Measurements from ENCODE around the gene ALDH1L1.

Gene ALDH1L1

DNA sequence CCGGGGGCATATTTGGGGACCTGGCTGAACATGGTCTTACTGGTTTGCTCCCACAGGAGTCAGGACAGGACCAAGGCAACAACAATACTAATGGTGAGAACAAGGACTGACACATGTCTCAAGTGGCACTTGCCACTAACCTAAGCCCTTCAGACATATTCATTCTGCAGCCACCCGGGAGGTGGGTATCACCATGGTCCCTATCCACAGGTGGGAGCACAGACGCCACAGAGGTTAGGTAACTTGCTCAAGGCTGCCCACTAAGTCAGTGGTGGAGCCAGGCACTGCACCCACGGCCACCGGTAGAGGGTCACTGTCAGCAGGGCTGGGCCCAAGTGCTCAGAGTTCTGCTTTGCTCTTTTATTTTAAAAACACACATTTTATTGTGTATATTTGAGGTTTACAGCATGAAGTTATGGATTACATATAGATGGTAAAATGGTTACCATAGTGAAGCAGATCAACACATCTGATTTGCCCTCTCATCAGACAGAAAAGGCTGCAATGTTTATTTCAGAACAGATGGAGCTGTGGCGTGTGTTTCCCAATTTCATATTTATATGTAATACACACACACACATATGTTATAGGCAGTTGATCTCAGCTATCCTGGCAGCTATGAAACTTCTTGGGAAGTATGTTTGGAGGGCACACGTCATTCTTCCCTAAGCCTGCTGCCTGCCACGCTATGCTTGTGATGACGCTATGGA is 66.5 kb downstream of the ALDH1L1 start:
- ChIA-PET CTCF (interaction anchor here (0.6 to 1.1 kb wide), 2 partner anchors 10 to 191 kb away, joined by 3 read pairs; no protein-coding TSS in a partner anchor), POLR2A (no interaction called here)
- WGBS (ENCODE audit: insufficient coverage), result 79% methylated on average over 6 of the region's 9 CpGs

DNA sequence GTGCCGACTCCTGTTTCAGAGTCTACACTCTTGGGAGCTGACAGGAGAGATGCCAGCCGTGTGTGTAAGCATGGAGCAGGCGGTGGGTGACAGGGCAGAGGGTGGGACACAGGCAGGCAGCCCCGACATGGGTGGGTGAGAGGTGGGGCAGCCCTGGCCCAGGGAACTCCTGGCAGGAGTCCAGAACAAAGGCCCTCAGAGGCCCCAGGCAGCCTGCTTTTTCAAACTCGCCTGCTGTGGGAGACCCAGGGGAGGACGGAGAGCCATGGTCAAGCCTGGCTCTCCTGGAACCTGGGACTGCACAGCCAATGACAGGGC is 67.2 kb downstream of the ALDH1L1 start:
- Histone ChIP-seq H3K4me1 (ENCODE audit: control extremely low read depth in 1 of 4, control insufficient read depth in 4 of 4, insufficient read depth in 4 of 4, low read length in 3 of 4) (no peaks in the 10 kb centered on the region), H3K4me3 (ENCODE audit: control insufficient read depth in 1 of 7, extremely low read depth in 1 of 7, insufficient read depth in 4 of 7, low read depth in 2 of 7, low read length in 6 of 7) (no peak overlapping the region), H3K27ac (ENCODE audit: insufficient read depth in 1 of 2, low read depth in 1 of 2, low read length in 2 of 2, poor library complexity in 1 of 2, severe bottlenecking in 2 of 2) (no peak overlapping the region), H3K9me3 (ENCODE audit: control extremely low read depth in 1 of 5, control insufficient read depth in 4 of 5, insufficient read depth in 2 of 5, low read depth in 1 of 5, low read length in 4 of 5) (no peaks in the 10 kb centered on the region), H3K36me3 (ENCODE audit: control insufficient read depth in 4 of 4, insufficient read depth in 4 of 4, low read length in 3 of 4) (no peaks in the 10 kb centered on the region), H3K27me3 (replicated peaks in 2 of 5; ENCODE audit: control insufficient read depth in 4 of 5, insufficient read depth in 5 of 5, low read length in 4 of 5) (no peaks in the 10 kb centered on the region)
- CTCF ChIA-PET, result interaction anchor here (0.6 to 1.1 kb wide), 3 partner anchors 9 to 190 kb away, joined by 3 read pairs; no protein-coding TSS in a partner anchor
- 100% methylated on average over 3 of the region's 6 CpGs for WGBS (ENCODE audit: insufficient coverage)
- no peak for DNase-seq
- POLR2A ChIA-PET, result no interaction called here

More for the DNA sequence above, 66.5 kb downstream of the ALDH1L1 start:
- Histone ChIP-seq H3K9me3 (ENCODE audit: control extremely low read depth in 1 of 5, control insufficient read depth in 4 of 5, insufficient read depth in 2 of 5, low read depth in 1 of 5, low read length in 4 of 5) (no peaks in the 10 kb centered on the region), H3K36me3 (ENCODE audit: control insufficient read depth in 4 of 4, insufficient read depth in 4 of 4, low read length in 3 of 4) (no peaks in the 10 kb centered on the region), H3K4me3 (ENCODE audit: control insufficient read depth in 1 of 7, extremely low read depth in 1 of 7, insufficient read depth in 4 of 7, low read depth in 2 of 7, low read length in 6 of 7) (no peak overlapping the region), H3K27me3 (replicated peaks in 2 of 5; ENCODE audit: control insufficient read depth in 4 of 5, insufficient read depth in 5 of 5, low read length in 4 of 5) (no peaks in the 10 kb centered on the region), H3K4me1 (ENCODE audit: control extremely low read depth in 1 of 4, control insufficient read depth in 4 of 4, insufficient read depth in 4 of 4, low read length in 3 of 4) (no peaks in the 10 kb centered on the region), H3K27ac (ENCODE audit: insufficient read depth in 1 of 2, low read depth in 1 of 2, low read length in 2 of 2, poor library complexity in 1 of 2, severe bottlenecking in 2 of 2) (no peak overlapping the region)
- peak in 2 of 3 donors; percentile 14 to 17 for DNase-seq

DNA sequence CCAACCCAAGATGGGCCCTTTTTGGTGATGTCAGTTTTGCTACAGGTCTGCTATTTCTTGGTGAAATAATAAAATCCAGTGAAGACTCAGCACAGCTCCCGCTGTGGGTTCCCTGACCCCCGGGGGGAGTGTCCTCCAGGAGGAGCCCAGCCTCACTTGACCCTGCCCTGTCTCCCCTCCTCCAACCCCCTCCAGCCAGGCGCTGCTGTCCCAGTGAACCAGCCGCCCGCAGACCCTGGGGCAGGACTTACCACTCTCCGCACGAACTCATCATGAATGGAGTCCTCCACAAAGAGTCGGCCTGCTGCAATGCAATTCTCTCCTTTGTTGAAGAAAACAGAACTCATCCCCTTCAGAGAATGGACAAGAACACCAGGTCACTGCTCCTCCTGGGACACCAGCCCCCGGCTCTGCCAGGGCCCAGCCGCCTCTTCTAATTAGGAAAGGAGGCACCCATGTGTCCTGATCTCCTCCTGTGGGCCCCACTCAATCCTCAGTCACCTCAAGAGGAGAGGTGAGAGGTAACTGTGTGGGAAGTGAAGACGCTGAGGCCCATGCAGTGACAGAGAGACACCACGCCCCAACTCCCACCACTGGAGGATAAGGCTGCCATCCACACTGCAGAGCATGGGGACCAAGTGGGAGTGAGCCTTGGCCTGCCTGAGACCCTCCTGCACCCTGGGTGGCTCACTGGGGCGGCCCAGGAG is 67.7 kb downstream of the ALDH1L1 start:
- no peaks in the 10 kb centered on the region for H3K27me3 ChIP-seq (replicated peaks in 2 of 5; ENCODE audit: control insufficient read depth in 4 of 5, insufficient read depth in 5 of 5, low read length in 4 of 5)
- ChIA-PET POLR2A (no interaction called here), CTCF (interaction anchor here (0.6 to 1.1 kb wide), 3 partner anchors 8 to 189 kb away, joined by 3 read pairs; no protein-coding TSS in a partner anchor)
- H3K9me3 ChIP-seq (ENCODE audit: control extremely low read depth in 1 of 5, control insufficient read depth in 4 of 5, insufficient read depth in 2 of 5, low read depth in 1 of 5, low read length in 4 of 5), result no peaks in the 10 kb centered on the region
- H3K36me3 ChIP-seq (ENCODE audit: control insufficient read depth in 4 of 4, insufficient read depth in 4 of 4, low read length in 3 of 4), result no peaks in the 10 kb centered on the region
- H3K4me1 ChIP-seq (ENCODE audit: control extremely low read depth in 1 of 4, control insufficient read depth in 4 of 4, insufficient read depth in 4 of 4, low read length in 3 of 4), result no peaks in the 10 kb centered on the region
- 94% methylated on average over 12 of the region's 13 CpGs for WGBS (ENCODE audit: insufficient coverage)
- DNase-seq, result no peak
- H3K4me3 ChIP-seq (ENCODE audit: control insufficient read depth in 1 of 7, extremely low read depth in 1 of 7, insufficient read depth in 4 of 7, low read depth in 2 of 7, low read length in 6 of 7), result no peak overlapping the region
- H3K27ac ChIP-seq (ENCODE audit: insufficient read depth in 1 of 2, low read depth in 1 of 2, low read length in 2 of 2, poor library complexity in 1 of 2, severe bottlenecking in 2 of 2), result no peak overlapping the region

DNA sequence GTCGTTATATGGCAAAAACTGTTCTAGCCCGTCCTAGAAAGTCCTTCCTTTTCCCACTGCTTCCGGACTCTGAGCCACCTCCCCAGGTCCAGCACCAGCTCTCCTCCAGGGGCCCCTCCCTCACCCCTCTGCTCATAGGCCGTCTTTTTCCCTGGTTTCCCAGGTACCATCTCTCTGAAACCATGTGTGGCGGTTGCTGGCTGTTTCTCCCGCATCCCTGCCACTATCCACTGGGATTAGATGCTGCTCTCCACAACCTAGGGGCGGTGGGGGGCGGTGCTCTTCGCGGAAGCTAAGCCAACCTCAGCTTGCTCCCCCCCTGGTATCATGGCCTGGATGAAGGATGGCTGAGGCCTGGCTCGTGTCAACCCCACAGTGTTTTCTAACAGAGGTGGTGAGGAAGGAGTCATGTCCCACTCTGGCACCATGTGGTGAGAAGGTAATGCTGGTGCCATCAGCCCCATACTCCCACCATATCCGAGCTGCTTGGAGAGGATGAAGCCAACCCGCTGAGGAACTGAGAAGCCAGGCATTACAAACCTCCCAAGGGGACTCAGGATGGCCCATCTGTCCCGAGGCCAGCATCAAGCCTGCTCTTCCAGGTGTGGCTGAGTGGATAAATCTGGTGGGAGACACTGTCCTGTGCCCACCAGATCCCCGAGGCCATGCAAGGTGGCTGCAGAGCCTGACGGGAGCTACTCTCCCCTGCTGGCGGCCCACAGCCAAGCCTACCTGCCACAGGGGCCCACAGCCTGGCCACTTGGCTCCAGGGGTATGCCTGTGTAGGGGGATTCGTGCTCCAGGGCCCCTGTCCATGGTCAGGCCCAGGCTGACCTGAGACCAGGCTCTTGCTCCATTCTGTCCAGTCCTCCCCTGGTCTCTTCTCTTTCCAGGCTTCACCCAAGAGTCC is 68.6 kb downstream of the ALDH1L1 start:
- POLR2A ChIA-PET, result no interaction called here
- no peak overlapping the region for H3K27ac ChIP-seq (ENCODE audit: insufficient read depth in 1 of 2, low read depth in 1 of 2, low read length in 2 of 2, poor library complexity in 1 of 2, severe bottlenecking in 2 of 2)
- no peak overlapping the region for H3K4me3 ChIP-seq (ENCODE audit: control insufficient read depth in 1 of 7, extremely low read depth in 1 of 7, insufficient read depth in 4 of 7, low read depth in 2 of 7, low read length in 6 of 7)
- H3K27me3 ChIP-seq (replicated peaks in 2 of 5; ENCODE audit: control insufficient read depth in 4 of 5, insufficient read depth in 5 of 5, low read length in 4 of 5), result no peaks in the 10 kb centered on the region
- no peaks in the 10 kb centered on the region for H3K4me1 ChIP-seq (ENCODE audit: control extremely low read depth in 1 of 4, control insufficient read depth in 4 of 4, insufficient read depth in 4 of 4, low read length in 3 of 4)
- CTCF ChIA-PET, result no interaction called here
- 91% methylated on average over 18 of the region's 18 CpGs for WGBS (ENCODE audit: insufficient coverage)
- no peak for DNase-seq
- H3K9me3 ChIP-seq (ENCODE audit: control extremely low read depth in 1 of 5, control insufficient read depth in 4 of 5, insufficient read depth in 2 of 5, low read depth in 1 of 5, low read length in 4 of 5), result no peaks in the 10 kb centered on the region
- H3K36me3 ChIP-seq (ENCODE audit: control insufficient read depth in 4 of 4, insufficient read depth in 4 of 4, low read length in 3 of 4), result no peaks in the 10 kb centered on the region

DNA sequence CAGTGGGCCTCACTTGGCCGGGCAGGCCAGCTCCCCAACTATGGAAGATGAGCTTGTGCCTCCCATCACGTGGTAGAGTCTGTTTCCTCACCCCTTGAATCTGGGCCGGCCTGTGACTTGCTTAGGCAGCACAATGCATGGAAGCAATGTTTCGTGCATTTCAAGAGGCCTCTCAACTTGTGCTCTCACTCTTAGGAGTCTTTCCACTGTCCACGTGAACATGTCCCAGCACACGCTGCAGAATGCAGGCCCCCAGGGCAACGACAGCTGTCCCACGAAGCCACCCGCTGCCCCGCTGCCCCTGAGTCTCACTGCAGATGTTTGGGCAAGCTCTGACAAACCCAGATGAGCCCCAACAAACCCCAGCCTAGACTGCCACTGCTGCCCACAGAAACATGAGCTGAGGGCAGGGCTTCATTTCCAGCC is 69.2 kb downstream of the ALDH1L1 start:
- Histone ChIP-seq H3K4me1 (ENCODE audit: control extremely low read depth in 1 of 4, control insufficient read depth in 4 of 4, insufficient read depth in 4 of 4, low read length in 3 of 4) (no peaks in the 10 kb centered on the region), H3K27ac (ENCODE audit: insufficient read depth in 1 of 2, low read depth in 1 of 2, low read length in 2 of 2, poor library complexity in 1 of 2, severe bottlenecking in 2 of 2) (no peak overlapping the region), H3K27me3 (replicated peaks in 2 of 5; ENCODE audit: control insufficient read depth in 4 of 5, insufficient read depth in 5 of 5, low read length in 4 of 5) (no peaks in the 10 kb centered on the region), H3K36me3 (ENCODE audit: control insufficient read depth in 4 of 4, insufficient read depth in 4 of 4, low read length in 3 of 4) (no peaks in the 10 kb centered on the region), H3K9me3 (ENCODE audit: control extremely low read depth in 1 of 5, control insufficient read depth in 4 of 5, insufficient read depth in 2 of 5, low read depth in 1 of 5, low read length in 4 of 5) (no peaks in the 10 kb centered on the region), H3K4me3 (ENCODE audit: control insufficient read depth in 1 of 7, extremely low read depth in 1 of 7, insufficient read depth in 4 of 7, low read depth in 2 of 7, low read length in 6 of 7) (no peak overlapping the region)
- POLR2A ChIA-PET, result no interaction called here
- no peak for DNase-seq
- over 99% methylated on average over 9 of the region's 10 CpGs for WGBS (ENCODE audit: insufficient coverage)
- CTCF ChIA-PET, result no interaction called here

DNA sequence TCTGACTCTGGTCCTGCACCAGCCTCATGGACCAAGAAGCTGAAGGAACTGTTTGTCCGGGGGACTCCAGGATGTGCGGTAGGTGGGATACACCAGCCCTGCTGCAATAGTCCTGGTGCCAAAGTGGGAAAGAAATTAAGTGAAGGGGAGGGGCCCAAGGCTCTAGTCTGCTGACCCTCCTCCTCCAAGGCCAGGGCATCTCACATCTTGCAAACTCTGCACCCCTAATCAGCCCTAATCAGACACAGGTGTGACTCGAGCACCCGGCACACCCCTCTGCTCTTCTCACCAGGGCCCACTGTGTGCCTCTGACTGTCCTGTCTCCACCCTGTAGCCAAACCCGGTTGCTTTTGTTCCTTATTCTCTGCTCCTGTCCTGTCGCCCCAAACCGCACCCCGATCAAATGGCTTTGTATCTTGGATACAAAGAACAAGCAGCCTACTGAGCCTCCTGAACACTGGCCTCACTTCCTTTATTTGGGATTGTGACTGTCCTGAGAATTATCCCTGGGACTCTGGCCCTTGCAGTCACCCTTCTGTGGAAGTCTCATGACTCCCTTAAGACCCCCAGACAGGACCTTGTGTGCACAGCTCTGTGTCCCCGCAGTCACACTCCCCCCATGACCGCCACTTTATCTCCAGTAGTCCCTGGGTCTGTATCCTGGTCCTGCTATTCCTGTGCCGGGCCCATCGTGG is 69.8 kb downstream of the ALDH1L1 start:
- Histone ChIP-seq H3K27ac (ENCODE audit: insufficient read depth in 1 of 2, low read depth in 1 of 2, low read length in 2 of 2, poor library complexity in 1 of 2, severe bottlenecking in 2 of 2) (no peak overlapping the region), H3K4me3 (ENCODE audit: control insufficient read depth in 1 of 7, extremely low read depth in 1 of 7, insufficient read depth in 4 of 7, low read depth in 2 of 7, low read length in 6 of 7) (no peak overlapping the region), H3K9me3 (ENCODE audit: control extremely low read depth in 1 of 5, control insufficient read depth in 4 of 5, insufficient read depth in 2 of 5, low read depth in 1 of 5, low read length in 4 of 5) (no peaks in the 10 kb centered on the region), H3K27me3 (replicated peaks in 2 of 5; ENCODE audit: control insufficient read depth in 4 of 5, insufficient read depth in 5 of 5, low read length in 4 of 5) (no peaks in the 10 kb centered on the region), H3K4me1 (ENCODE audit: control extremely low read depth in 1 of 4, control insufficient read depth in 4 of 4, insufficient read depth in 4 of 4, low read length in 3 of 4) (no peaks in the 10 kb centered on the region), H3K36me3 (ENCODE audit: control insufficient read depth in 4 of 4, insufficient read depth in 4 of 4, low read length in 3 of 4) (no peaks in the 10 kb centered on the region)
- no peak for DNase-seq
- POLR2A ChIA-PET, result no interaction called here
- CTCF ChIA-PET, result no interaction called here
- 96% methylated on average over 12 of the region's 12 CpGs for WGBS (ENCODE audit: insufficient coverage)
